ENCODE results near the gene MSI2. TPM values are rescaled to one million over a fixed set of nuclear protein-coding genes. Genes with fewer than 3 reads are reported as not detected.

Gene MSI2
- total and polyA plus RNA-seq, 2 donors (not counting 1 experiment from before 2014, with no cell fraction given): 16.1 to 196 TPM

DNA sequence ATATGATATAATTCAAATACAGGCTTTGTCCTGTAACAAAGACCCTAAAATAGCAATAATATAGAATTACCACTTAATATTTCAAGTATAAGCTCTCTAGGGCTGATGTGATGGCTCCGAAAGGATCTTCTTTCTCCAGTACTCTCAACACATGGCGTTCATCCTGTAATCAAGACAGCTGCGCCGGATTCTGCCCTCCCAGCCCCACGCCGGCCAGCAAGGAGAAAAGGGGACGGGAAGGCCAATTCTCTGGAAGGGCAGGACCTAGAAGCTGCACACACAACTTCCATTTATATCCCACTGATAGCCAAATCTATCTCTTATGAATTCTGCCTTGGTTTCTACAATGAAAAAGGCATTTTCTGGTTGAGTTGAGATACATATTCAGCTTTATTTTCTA lies 456.8 kb downstream of the MSI2 start:
- no peak overlapping the region for H3K9ac ChIP-seq (ENCODE audit: low read length)
- CTCF ChIA-PET: no interaction called here

DNA sequence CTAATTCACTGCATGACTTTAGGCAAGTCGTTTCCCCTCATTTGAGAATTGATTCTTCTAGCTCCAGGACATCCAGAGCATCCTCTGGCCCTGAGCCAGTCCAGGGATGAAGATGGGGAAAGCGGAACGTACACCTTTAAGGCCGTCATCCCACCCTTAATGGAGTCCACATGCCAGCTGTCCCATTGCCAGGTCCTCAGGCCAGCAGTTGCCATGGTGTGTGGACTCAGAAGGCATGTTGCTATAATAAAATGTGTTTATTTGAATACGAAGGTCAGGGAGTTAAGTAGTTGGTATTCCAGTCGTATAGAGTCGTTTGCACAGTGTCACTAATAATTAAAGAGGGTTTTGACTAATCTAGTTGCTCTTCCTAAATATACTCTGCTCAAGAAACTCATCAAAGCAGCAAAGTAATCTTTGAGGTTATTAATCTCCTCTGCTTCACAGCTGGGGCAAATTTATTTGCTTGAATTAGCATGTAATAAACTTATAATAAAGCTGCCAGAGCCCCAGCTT lies 458.4 kb downstream of the MSI2 start:
- Histone ChIP-seq H3K27ac (ENCODE audit: low read length in 2 of 2) (no peak overlapping the region), H3K4me1 (ENCODE audit: control insufficient read depth in 2 of 2, insufficient read depth in 2 of 2, low read length in 2 of 2) (no peaks in the 10 kb centered on the region), H3K79me2 (ENCODE audit: control insufficient read depth, insufficient read depth, low read length) (no peaks in the 10 kb centered on the region), H3K4me2 (replicated peaks; ENCODE audit: low read depth, low read length, poor library complexity, severe bottlenecking) (no peak overlapping the region), H3K9ac (ENCODE audit: low read length) (no peak overlapping the region), H3K4me3 (ENCODE audit: control extremely low read depth in 1 of 5, extremely low read depth in 1 of 5, insufficient read depth in 1 of 5, low read depth in 2 of 5, low read length in 4 of 5) (no peak overlapping the region), H3K9me3 (ENCODE audit: control extremely low read depth in 1 of 3, control insufficient read depth in 2 of 3, insufficient read depth in 1 of 3, low read length in 2 of 3) (no peaks in the 10 kb centered on the region), H3K27me3 (replicated peaks in 1 of 4; ENCODE audit: control extremely low read depth in 1 of 4, control insufficient read depth in 3 of 4, insufficient read depth in 4 of 4, low read length in 3 of 4) (peaks cover 0 to 16% (median 4%) of the 10 kb centered on the region in 4 experiments), H2AFZ (ENCODE audit: insufficient read depth, low read depth, low read length, poor library complexity, severe bottlenecking) (no peak overlapping the region), H3K36me3 (replicated peaks in 1 of 2; ENCODE audit: control extremely low read depth in 1 of 2, control insufficient read depth in 1 of 2, extremely low read depth in 1 of 2, insufficient read depth in 2 of 2, low read length in 1 of 2) (no peaks in the 10 kb centered on the region), H4K20me1 (ENCODE audit: control insufficient read depth, insufficient read depth, low read length, poor library complexity, severe bottlenecking) (no peaks in the 10 kb centered on the region)
- CTCF ChIA-PET: interaction anchor here (1.2 kb wide), 1 partner anchor 42 kb away, joined by 3 read pairs; no protein-coding TSS in a partner anchor
- TF ChIP-seq, protein P1, sequence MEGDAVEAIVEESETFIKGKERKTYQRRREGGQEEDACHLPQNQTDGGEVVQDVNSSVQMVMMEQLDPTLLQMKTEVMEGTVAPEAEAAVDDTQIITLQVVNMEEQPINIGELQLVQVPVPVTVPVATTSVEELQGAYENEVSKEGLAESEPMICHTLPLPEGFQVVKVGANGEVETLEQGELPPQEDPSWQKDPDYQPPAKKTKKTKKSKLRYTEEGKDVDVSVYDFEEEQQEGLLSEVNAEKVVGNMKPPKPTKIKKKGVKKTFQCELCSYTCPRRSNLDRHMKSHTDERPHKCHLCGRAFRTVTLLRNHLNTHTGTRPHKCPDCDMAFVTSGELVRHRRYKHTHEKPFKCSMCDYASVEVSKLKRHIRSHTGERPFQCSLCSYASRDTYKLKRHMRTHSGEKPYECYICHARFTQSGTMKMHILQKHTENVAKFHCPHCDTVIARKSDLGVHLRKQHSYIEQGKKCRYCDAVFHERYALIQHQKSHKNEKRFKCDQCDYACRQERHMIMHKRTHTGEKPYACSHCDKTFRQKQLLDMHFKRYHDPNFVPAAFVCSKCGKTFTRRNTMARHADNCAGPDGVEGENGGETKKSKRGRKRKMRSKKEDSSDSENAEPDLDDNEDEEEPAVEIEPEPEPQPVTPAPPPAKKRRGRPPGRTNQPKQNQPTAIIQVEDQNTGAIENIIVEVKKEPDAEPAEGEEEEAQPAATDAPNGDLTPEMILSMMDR (IDR thresholded peaks at IDR 0.05): no peak
- TF ChIP-seq EZH2 (IDR thresholded peaks at IDR 0.05; ENCODE audit: borderline replicate concordance, insufficient read depth, low read depth, low read length, poor library complexity, severe bottlenecking): no peak
- no peak for DNase-seq
- no peaks in the 10 kb centered on the region for H3K9me3 Mint-ChIP-seq (ENCODE audit: insufficient read depth)
- H3K27me3 Mint-ChIP-seq: peaks cover 32% of the 10 kb centered on the region
- intact Hi-C loops (cut with micrococcal nuclease): no loop called here
- no peak for ATAC-seq (ENCODE audit: low read depth)
- POLR2A ChIA-PET: no interaction called here
- WGBS (ENCODE audit: insufficient coverage): 89% methylated on average over 4 of the region's 7 CpGs
- H3K4me3 Mint-ChIP-seq: no peak overlapping the region
- H3K4me1 Mint-ChIP-seq: no peaks in the 10 kb centered on the region
- no peak overlapping the region for H3K27ac Mint-ChIP-seq

More for the DNA sequence above, 456.8 kb downstream of the MSI2 start:
- ATAC-seq (ENCODE audit: low read depth): no peak
- no peaks in the 10 kb centered on the region for H3K9me3 Mint-ChIP-seq (ENCODE audit: insufficient read depth)
- Histone ChIP-seq H3K27ac (ENCODE audit: low read length in 2 of 2) (no peak overlapping the region), H3K9me3 (ENCODE audit: control extremely low read depth in 1 of 3, control insufficient read depth in 2 of 3, insufficient read depth in 1 of 3, low read length in 2 of 3) (no peaks in the 10 kb centered on the region), H3K4me2 (replicated peaks; ENCODE audit: low read depth, low read length, poor library complexity, severe bottlenecking) (no peak overlapping the region), H3K4me3 (ENCODE audit: control extremely low read depth in 1 of 5, extremely low read depth in 1 of 5, insufficient read depth in 1 of 5, low read depth in 2 of 5, low read length in 4 of 5) (no peak overlapping the region), H4K20me1 (ENCODE audit: control insufficient read depth, insufficient read depth, low read length, poor library complexity, severe bottlenecking) (no peaks in the 10 kb centered on the region), H2AFZ (ENCODE audit: insufficient read depth, low read depth, low read length, poor library complexity, severe bottlenecking) (no peak overlapping the region), H3K36me3 (replicated peaks in 1 of 2; ENCODE audit: control extremely low read depth in 1 of 2, control insufficient read depth in 1 of 2, extremely low read depth in 1 of 2, insufficient read depth in 2 of 2, low read length in 1 of 2) (no peaks in the 10 kb centered on the region), H3K79me2 (ENCODE audit: control insufficient read depth, insufficient read depth, low read length) (no peaks in the 10 kb centered on the region), H3K4me1 (ENCODE audit: control insufficient read depth in 2 of 2, insufficient read depth in 2 of 2, low read length in 2 of 2) (no peaks in the 10 kb centered on the region), H3K27me3 (replicated peaks in 1 of 4; ENCODE audit: control extremely low read depth in 1 of 4, control insufficient read depth in 3 of 4, insufficient read depth in 4 of 4, low read length in 3 of 4) (peaks cover 0 to 16% (median 4%) of the 10 kb centered on the region in 4 experiments)
- H3K27me3 Mint-ChIP-seq: peaks cover 32% of the 10 kb centered on the region
- TF ChIP-seq, protein P1 (IDR thresholded peaks at IDR 0.05): no peak
- TF ChIP-seq EZH2 (IDR thresholded peaks at IDR 0.05; ENCODE audit: borderline replicate concordance, insufficient read depth, low read depth, low read length, poor library complexity, severe bottlenecking): no peak
- POLR2A ChIA-PET: no interaction called here
- 100% methylated on average over 4 of the region's 7 CpGs for WGBS (ENCODE audit: insufficient coverage)
- intact Hi-C loops (cut with micrococcal nuclease): no loop called here
- H3K4me3 Mint-ChIP-seq: no peak overlapping the region
- no peak for DNase-seq
- no peaks in the 10 kb centered on the region for H3K4me1 Mint-ChIP-seq
- H3K27ac Mint-ChIP-seq: no peak overlapping the region

All from B cell (primary cell).